GM15510 (cell line): Measurements from ENCODE around the gene KATNAL1.

ENCODE experiments used
- POLR2A ChIP-seq: IDR thresholded peaks from 3 replicates; pipeline ENCODE4 v1.6.1; 2011; ENCODE audit warnings: borderline replicate concordance; ENCODE audit not compliant: insufficient read length; ENCODE audit errors: extremely low read depth

The KATNAL1 gene

GRCh38 chr13:30318026-30318425 is 10.7 kb upstream of the KATNAL1 start:
- TF ChIP-seq POLR2A = no peak

- TF ChIP-seq POLR2A = no peak
Observed at GRCh38 chr13:30314562-30314961, 7.2 kb upstream of the KATNAL1 start.

GRCh38 chr13:30314069-30314468 is 6.7 kb upstream of the KATNAL1 start:
- no peak for TF ChIP-seq POLR2A

- no peak for TF ChIP-seq POLR2A
Observed at GRCh38 chr13:30313311-30313710, 6.0 kb upstream of the KATNAL1 start.

- no peak for TF ChIP-seq POLR2A
Observed at GRCh38 chr13:30312904-30313303, 5.6 kb upstream of the KATNAL1 start.

- no peak for TF ChIP-seq POLR2A
Observed at GRCh38 chr13:30308548-30308947, 1.2 kb upstream of the KATNAL1 start.

GRCh38 chr13:30307971-30308290 is 580 bp upstream of the KATNAL1 start:
- no peak for TF ChIP-seq POLR2A

GRCh38 chr13:30306762-30307193 is 573 bp downstream of the KATNAL1 start:
- TF ChIP-seq POLR2A = peak; percentile 48

- TF ChIP-seq POLR2A = no peak
Observed at GRCh38 chr13:30305456-30305970, 1.8 kb downstream of the KATNAL1 start.

GRCh38 chr13:30303269-30303668 is 4.1 kb downstream of the KATNAL1 start:
- no peak for TF ChIP-seq POLR2A

- TF ChIP-seq POLR2A = no peak
Observed at GRCh38 chr13:30301827-30302226, 5.5 kb downstream of the KATNAL1 start.

GRCh38 chr13:30300596-30300995 is 6.8 kb downstream of the KATNAL1 start:
- TF ChIP-seq POLR2A = no peak

- no peak for TF ChIP-seq POLR2A
Observed at GRCh38 chr13:30299786-30300185, 7.6 kb downstream of the KATNAL1 start.

GRCh38 chr13:30295116-30295515 is 12.2 kb downstream of the KATNAL1 start:
- TF ChIP-seq POLR2A = no peak

- no peak for TF ChIP-seq POLR2A
Observed at GRCh38 chr13:30294004-30294403, 13.3 kb downstream of the KATNAL1 start.

GRCh38 chr13:30292325-30292724 is 15.0 kb downstream of the KATNAL1 start:
- no peak for TF ChIP-seq POLR2A

GRCh38 chr13:30290812-30291436 is 16.4 kb downstream of the KATNAL1 start:
- no peak for TF ChIP-seq POLR2A
